Hepatocyte (in vitro differentiated cells): ENCODE results near the gene ASB6. TPM values are rescaled to one million over a fixed set of nuclear protein-coding genes. Genes with fewer than 3 reads are reported as not detected.

Experiments used
- DNase-seq: peaks from one replicate; pipeline ENCODE4 v3.0.0-alpha.2; 2016; ENCODE audit warnings: low spot score
- H2AFZ ChIP-seq: fragments of 200-600 bp; sonication (generic); 2 replicates; pipeline ENCODE4 v1.6.0; 2016; ENCODE audit warnings: antibody characterized with exemption, mild to moderate bottlenecking
- H3K27ac ChIP-seq: fragments of 200-600 bp; sonication (generic); 2 replicates; pipeline ENCODE4 v1.5.1; 2016; ENCODE audit warnings: mild to moderate bottlenecking
- H3K27me3 ChIP-seq: fragments of 200-600 bp; sonication (generic); 2 replicates; pipeline ENCODE4 v1.6.1; 2016
- H3K36me3 ChIP-seq: fragments of 200-600 bp; sonication (generic); replicated peaks from 2 replicates; pipeline ENCODE4 v1.5.1; 2016; ENCODE audit warnings: low read depth; ENCODE audit not compliant: insufficient read depth
- H3K4me1 ChIP-seq: fragments of 200-600 bp; sonication (generic); 2 replicates; pipeline ENCODE4 v1.5.1; 2016; ENCODE audit warnings: mild to moderate bottlenecking, moderate library complexity; ENCODE audit not compliant: insufficient read depth
- H3K4me2 ChIP-seq: fragments of 200-600 bp; sonication (generic); 2 replicates; pipeline ENCODE4 v1.6.0; 2016
- H3K4me3 ChIP-seq: fragments of 200-600 bp; sonication (generic); 2 replicates; pipeline ENCODE4 v1.5.1; 2016; ENCODE audit warnings: mild to moderate bottlenecking
- H3K79me2 ChIP-seq: fragments of 200-600 bp; sonication (generic); 2 replicates; pipeline ENCODE4 v1.6.0; 2017; ENCODE audit warnings: mild to moderate bottlenecking
- H3K9me2 ChIP-seq: fragments of 200-600 bp; sonication (generic); replicated peaks from 2 replicates; pipeline ENCODE4 v1.6.0; 2017; ENCODE audit warnings: mild to moderate bottlenecking; ENCODE audit not compliant: insufficient read depth
- H3K9me3 ChIP-seq: fragments of 200-600 bp; sonication (generic); 2 replicates; pipeline ENCODE4 v1.5.1; 2016; ENCODE audit warnings: low read depth, mild to moderate bottlenecking
- H4K20me1 ChIP-seq: fragments of 200-600 bp; sonication (generic); 2 replicates; pipeline ENCODE4 v1.6.0; 2016; ENCODE audit warnings: mild to moderate bottlenecking; ENCODE audit not compliant: insufficient read depth, poor library complexity, severe bottlenecking
- CTCF ChIP-seq: fragments of 200-600 bp; sonication (generic); IDR thresholded peaks from 2 replicates; pipeline ENCODE4 v1.5.1; 2016; ENCODE audit warnings: antibody characterized with exemption, mild to moderate bottlenecking; ENCODE audit not compliant: poor library complexity
- EZH2 ChIP-seq: fragments of 200-600 bp; sonication (generic); IDR thresholded peaks from 2 replicates; pipeline ENCODE4 v1.6.1; 2016; ENCODE audit warnings: antibody characterized with exemption, mild to moderate bottlenecking, borderline replicate concordance
- EZH2phosphoT487 ChIP-seq: fragments of 200-600 bp; sonication (generic); IDR thresholded peaks from one replicate; pipeline ENCODE4 v1.6.1; 2018; ENCODE audit warnings: antibody characterized with exemption, mild to moderate bottlenecking, low read depth, moderate library complexity; ENCODE audit not compliant: unreplicated experiment, severe bottlenecking
- WGBS: methylation state at CpG from one replicate; pipeline ENCODE4 v1.1.6; 2016; ENCODE audit warnings: low lambda C conversion rate; ENCODE audit errors: missing lambda C conversion rate; 5-methylcytosine and 5-hydroxymethylcytosine counted together
- polyA plus RNA-seq: library from polyadenylated mRNA; unstranded; fragments of >200 nt; fragmentation: Nextera tagmentation; extraction: Ambion mirVana; gene quantifications from 2 replicates; pipeline ENCODE4 v1.2.1, GENCODE V29; 2016
- total RNA-seq: library from RNA; depleted of rRNA; stranded (reverse); fragments of >200 nt; gene quantifications from 2 replicates; pipeline ENCODE4 v1.2.3, GENCODE V29; 2014

Gene ASB6
- total and polyA plus RNA-seq, 2 experiments from 2014 or later = 14.2 to 15.5 TPM

- no peaks in the 10 kb centered on the region for H3K27me3 ChIP-seq
- TF ChIP-seq EZH2 = no peak
- no peaks in the 10 kb centered on the region for H3K36me3 ChIP-seq
- DNase-seq = no peak
- H3K4me1 ChIP-seq = peaks cover 27% of the 10 kb centered on the region
- H2AFZ ChIP-seq = no peak overlapping the region
- H3K79me2 ChIP-seq = peaks cover 42% of the 10 kb centered on the region
- H4K20me1 ChIP-seq = peaks cover 35% of the 10 kb centered on the region
- H3K9me3 ChIP-seq = no peaks in the 10 kb centered on the region
- H3K4me2 ChIP-seq = no peak overlapping the region
- H3K9me2 ChIP-seq = no peaks in the 10 kb centered on the region
- 82% methylated on average over 9 of the region's 9 CpGs for WGBS
- no peak overlapping the region for H3K4me3 ChIP-seq
- H3K27ac ChIP-seq = no peak overlapping the region
Measured at GRCh38 chr9:129624947-129625346, 17.0 kb downstream of the ASB6 start.

GRCh38 chr9:129624168-129624759 is 17.7 kb downstream of the ASB6 start:
- H2AFZ ChIP-seq = no peak overlapping the region
- DNase-seq = peak; percentile 68
- 51% methylated on average over 12 of the region's 12 CpGs for WGBS

GRCh38 chr9:129623331-129623730 is 18.6 kb downstream of the ASB6 start:
- H3K79me2 ChIP-seq = peaks cover 26% of the 10 kb centered on the region
- H3K9me3 ChIP-seq = no peaks in the 10 kb centered on the region
- no peaks in the 10 kb centered on the region for H3K9me2 ChIP-seq
- 88% methylated on average over 6 of the region's 6 CpGs for WGBS
- no peak overlapping the region for H3K4me2 ChIP-seq
- H2AFZ ChIP-seq = no peak overlapping the region
- no peak for TF ChIP-seq CTCF
- TF ChIP-seq EZH2phosphoT487 = no peak
- TF ChIP-seq EZH2 = no peak
- H3K4me1 ChIP-seq = peaks cover 22% of the 10 kb centered on the region
- no peaks in the 10 kb centered on the region for H3K27me3 ChIP-seq
- DNase-seq = no peak
- peaks cover 18% of the 10 kb centered on the region for H4K20me1 ChIP-seq
- no peaks in the 10 kb centered on the region for H3K36me3 ChIP-seq
- no peak overlapping the region for H3K4me3 ChIP-seq
- no peak overlapping the region for H3K27ac ChIP-seq

More at GRCh38 chr9:129624168-129624759, 17.7 kb downstream of the ASB6 start:
- Histone ChIP-seq H3K79me2 (peaks cover 36% of the 10 kb centered on the region), H4K20me1 (peaks cover 28% of the 10 kb centered on the region), H3K27ac (no peak overlapping the region), H3K4me3 (no peak overlapping the region), H3K9me3 (no peaks in the 10 kb centered on the region), H3K9me2 (no peaks in the 10 kb centered on the region), H3K36me3 (no peaks in the 10 kb centered on the region), H3K4me2 (no peak overlapping the region), H3K4me1 (peaks cover 30% of the 10 kb centered on the region), H3K27me3 (no peaks in the 10 kb centered on the region)
- TF ChIP-seq CTCF = peak; percentile 64
- TF ChIP-seq EZH2 = no peak

- H3K27me3 ChIP-seq = no peaks in the 10 kb centered on the region
- DNase-seq = no peak
- H3K9me2 ChIP-seq = no peaks in the 10 kb centered on the region
- TF ChIP-seq CTCF (no peak), EZH2 (no peak), EZH2phosphoT487 (no peak)
- peaks cover 9% of the 10 kb centered on the region for H3K4me1 ChIP-seq
- peak within 1 kb of the TSS; percentile 86 for H2AFZ ChIP-seq
- H3K27ac ChIP-seq = peak within 1 kb of the TSS; percentile 58
- no peaks in the 10 kb centered on the region for H3K36me3 ChIP-seq
- H3K4me2 ChIP-seq = peak within 1 kb of the TSS; percentile 99
- no peaks in the 10 kb centered on the region for H3K9me3 ChIP-seq
- WGBS = 18% methylated on average over 21 of the region's 21 CpGs
- peaks cover 4% of the 10 kb centered on the region for H3K79me2 ChIP-seq
- peak within 1 kb of the TSS; percentile 77 for H3K4me3 ChIP-seq
- no peaks in the 10 kb centered on the region for H4K20me1 ChIP-seq
Measured at GRCh38 chr9:129620669-129621295, 21.2 kb downstream of the ASB6 start, which contains the start of gene C9orf50. Gene C9orf50 (minus strand): TSS chr9:129621101. CDS start chr9:129620574, 527 bp downstream.
